D721Med (cell line): ENCODE results near the gene KCNK3.

Source experiments
- DNase-seq: peaks from one replicate; pipeline ENCODE4 v3.0.0; 2011; ENCODE audit warnings: low spot score; ENCODE audit not compliant: insufficient read length
- FAIRE-seq: peaks from 2 replicates; lab custom pipeline; 2011; peaks lifted over from hg19 to GRCh38; lab: Jason Lieb, UNC
- TF ChIP-seq, protein P1 (sequence below): IDR thresholded peaks from 2 replicates; pipeline ENCODE4 v1.5.1; 2012; ENCODE audit warnings: mild to moderate bottlenecking, control low read depth; ENCODE audit not compliant: insufficient read depth; ENCODE audit errors: missing control alignments

The KCNK3 gene

DNA sequence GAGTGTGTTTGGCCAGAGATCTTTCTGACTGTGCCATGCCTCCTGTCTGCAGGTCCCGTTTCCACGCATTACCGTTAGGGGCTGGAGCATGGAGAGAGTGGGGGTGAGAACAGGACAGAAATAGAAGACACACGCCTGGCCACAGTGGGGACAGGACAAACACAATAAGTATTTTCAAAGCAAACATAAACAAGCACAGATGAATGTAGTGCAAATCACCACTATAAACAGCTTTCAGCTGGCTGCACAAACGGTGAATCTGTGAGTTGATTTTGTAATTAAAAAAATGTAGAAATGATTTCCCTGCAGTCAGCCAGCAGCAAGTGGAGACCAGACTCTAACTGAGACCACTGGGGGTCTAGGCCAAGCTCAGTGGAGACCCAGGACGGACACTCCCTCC is 6.8 kb downstream of the KCNK3 start:
- DNase-seq (no peak), FAIRE-seq (no peak)

GRCh38 chr2:26700078-26700477 is 7.6 kb downstream of the KCNK3 start:
- TF ChIP-seq, protein P1, sequence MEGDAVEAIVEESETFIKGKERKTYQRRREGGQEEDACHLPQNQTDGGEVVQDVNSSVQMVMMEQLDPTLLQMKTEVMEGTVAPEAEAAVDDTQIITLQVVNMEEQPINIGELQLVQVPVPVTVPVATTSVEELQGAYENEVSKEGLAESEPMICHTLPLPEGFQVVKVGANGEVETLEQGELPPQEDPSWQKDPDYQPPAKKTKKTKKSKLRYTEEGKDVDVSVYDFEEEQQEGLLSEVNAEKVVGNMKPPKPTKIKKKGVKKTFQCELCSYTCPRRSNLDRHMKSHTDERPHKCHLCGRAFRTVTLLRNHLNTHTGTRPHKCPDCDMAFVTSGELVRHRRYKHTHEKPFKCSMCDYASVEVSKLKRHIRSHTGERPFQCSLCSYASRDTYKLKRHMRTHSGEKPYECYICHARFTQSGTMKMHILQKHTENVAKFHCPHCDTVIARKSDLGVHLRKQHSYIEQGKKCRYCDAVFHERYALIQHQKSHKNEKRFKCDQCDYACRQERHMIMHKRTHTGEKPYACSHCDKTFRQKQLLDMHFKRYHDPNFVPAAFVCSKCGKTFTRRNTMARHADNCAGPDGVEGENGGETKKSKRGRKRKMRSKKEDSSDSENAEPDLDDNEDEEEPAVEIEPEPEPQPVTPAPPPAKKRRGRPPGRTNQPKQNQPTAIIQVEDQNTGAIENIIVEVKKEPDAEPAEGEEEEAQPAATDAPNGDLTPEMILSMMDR, result no peak
- no peak for FAIRE-seq
- DNase-seq, result no peak

More for the DNA sequence above, 6.8 kb downstream of the KCNK3 start:
- TF ChIP-seq, protein P1, result no peak

DNA sequence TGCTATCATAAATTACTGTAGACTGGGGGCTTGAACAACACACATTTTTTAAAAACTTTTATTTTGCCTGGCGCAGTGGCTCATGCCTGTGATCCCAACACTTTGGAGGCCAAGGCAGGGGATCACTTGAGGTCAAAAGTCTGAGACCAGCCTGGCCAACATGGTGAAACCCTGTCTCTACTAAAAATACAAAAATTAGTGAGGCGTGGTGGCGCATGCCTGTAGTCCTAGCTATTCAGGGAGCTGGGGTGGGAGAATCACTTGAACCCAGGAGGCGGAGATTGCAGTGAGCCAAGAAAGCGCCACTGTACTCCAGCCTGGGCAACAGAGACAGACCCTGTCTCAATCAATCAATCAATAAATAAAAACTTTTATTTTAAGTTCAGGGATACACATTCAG is 9.1 kb downstream of the KCNK3 start:
- no peak for FAIRE-seq
- TF ChIP-seq, protein P1, result no peak
- DNase-seq, result no peak

DNA sequence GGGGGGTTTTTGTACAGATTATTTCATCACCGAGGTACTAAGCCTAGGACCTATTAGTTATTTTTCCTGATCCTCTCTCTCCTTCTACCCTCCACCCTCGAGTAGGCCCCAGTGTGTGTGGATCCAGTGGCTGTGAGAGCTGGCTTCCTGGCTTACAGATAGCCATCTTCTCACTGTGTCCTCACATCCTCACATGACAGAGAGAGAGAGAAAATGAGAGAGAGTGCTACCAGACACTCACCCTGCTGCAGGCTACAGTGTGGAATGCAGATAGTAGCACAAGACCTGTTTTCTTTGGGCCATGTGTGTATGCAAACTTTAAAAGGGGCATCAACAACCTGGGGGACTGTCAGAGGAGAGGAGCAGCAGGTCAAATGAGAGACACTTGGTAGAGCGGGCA is 9.5 kb downstream of the KCNK3 start:
- TF ChIP-seq, protein P1, result no peak
- no peak for DNase-seq
- no peak for FAIRE-seq

GRCh38 chr2:26704441-26704977 is 12.0 kb downstream of the KCNK3 start:
- TF ChIP-seq, protein P1, result no peak

DNA sequence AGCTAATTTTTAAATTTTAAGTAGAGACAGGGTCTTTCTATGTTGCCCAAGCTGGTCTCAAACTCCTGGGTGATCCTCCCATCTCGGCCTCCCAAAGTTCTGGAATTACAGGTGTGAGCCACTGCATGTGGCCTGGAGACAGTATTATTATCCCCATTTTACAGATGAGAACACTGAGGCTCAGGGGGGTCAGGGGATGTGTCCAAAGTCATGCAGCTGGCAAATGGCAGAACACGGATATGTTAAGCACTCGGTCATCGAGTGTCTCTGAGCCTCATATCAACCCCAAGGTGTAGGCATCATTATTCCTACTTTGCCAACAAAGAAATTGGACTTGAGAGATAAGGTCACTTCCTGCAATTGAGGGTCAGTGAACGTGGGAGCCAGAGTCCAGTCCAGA is 12.6 kb downstream of the KCNK3 start:
- no peak for DNase-seq
- no peak for FAIRE-seq
- TF ChIP-seq, protein P1, result no peak

More at GRCh38 chr2:26704441-26704977, 12.0 kb downstream of the KCNK3 start:
- FAIRE-seq (no peak), DNase-seq (no peak)

- FAIRE-seq (no peak), DNase-seq (no peak)
- TF ChIP-seq, protein P1, result no peak
Observed at GRCh38 chr2:26706093-26706492, 13.6 kb downstream of the KCNK3 start.
